Neuron (in vitro differentiated cells): ENCODE data around the gene PLA2G6.

Experiments used
- H2AFZ ChIP-seq: one replicate; pipeline ENCODE4 v1.6.1; 2013; ENCODE audit warnings: low read depth, mild to moderate bottlenecking, inconsistent platforms, low read length, moderate library complexity
- H3K27me3 ChIP-seq: one replicate; pipeline ENCODE4 v1.6.1; 2013; ENCODE audit warnings: low read length; ENCODE audit not compliant: insufficient read depth
- H3K36me3 ChIP-seq: one replicate; pipeline ENCODE4 v1.6.1; 2013; ENCODE audit warnings: low read length; ENCODE audit not compliant: insufficient read depth
- H3K4me1 ChIP-seq: one replicate; pipeline ENCODE4 v1.6.1; 2013; ENCODE audit warnings: low read length; ENCODE audit not compliant: insufficient read depth
- H3K4me3 ChIP-seq: 2 replicates; pipeline ENCODE4 v1.5.1; 2013; ENCODE audit warnings: mild to moderate bottlenecking, low read length, moderate library complexity
- H3K9me3 ChIP-seq: one replicate; pipeline ENCODE4 v1.6.1; 2013; ENCODE audit warnings: low read length

PLA2G6 gene

DNA sequence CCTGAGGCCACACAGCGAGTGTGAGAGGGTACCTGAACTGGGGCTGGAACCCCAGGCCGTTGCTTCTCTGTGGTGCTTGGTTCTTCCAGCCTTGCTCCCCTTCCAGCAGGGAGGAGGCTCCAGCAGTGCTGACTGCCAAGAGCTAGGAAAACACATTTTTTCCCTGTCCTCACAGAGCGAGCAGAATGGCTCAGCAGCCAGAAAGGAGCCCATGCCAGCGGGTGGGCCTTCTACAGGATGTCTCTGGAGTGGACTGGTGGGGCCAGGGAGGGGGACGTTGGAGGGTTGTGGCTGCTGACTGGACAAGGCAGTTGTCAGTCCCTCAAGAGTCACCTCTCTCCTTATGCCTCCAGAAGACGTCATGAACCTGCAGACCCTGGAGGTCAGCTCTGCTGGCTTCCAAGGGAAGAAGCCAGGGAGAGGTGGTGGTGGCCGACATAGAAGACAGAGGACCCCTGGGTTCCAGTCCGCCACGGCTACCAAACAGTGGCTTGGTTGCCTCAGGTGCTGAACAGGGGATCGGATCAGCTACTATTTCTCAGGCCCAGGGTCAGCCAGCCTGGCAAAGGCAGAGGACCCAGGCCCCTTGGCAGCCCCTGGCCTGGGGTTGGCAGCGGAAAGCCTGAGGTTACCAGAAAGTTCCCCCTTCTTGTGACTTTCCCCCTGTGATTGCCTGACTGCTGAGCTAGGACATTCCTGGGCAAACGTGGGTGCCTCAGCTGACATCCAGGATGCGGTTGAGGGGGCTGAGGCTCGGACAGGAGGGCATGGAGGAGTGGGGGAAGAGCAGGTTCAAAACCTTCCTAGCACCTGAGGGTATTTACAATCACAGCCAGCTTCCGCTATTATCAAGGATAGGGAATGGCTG is 23.9 kb upstream of the PLA2G6 start:
- H2AFZ ChIP-seq, result no peak overlapping the region
- H3K4me1 ChIP-seq, result peaks cover 11% of the 10 kb centered on the region
- no peaks in the 10 kb centered on the region for H3K36me3 ChIP-seq
- H3K27me3 ChIP-seq, result no peaks in the 10 kb centered on the region
- H3K4me3 ChIP-seq, result no peak overlapping the region
- no peaks in the 10 kb centered on the region for H3K9me3 ChIP-seq

DNA sequence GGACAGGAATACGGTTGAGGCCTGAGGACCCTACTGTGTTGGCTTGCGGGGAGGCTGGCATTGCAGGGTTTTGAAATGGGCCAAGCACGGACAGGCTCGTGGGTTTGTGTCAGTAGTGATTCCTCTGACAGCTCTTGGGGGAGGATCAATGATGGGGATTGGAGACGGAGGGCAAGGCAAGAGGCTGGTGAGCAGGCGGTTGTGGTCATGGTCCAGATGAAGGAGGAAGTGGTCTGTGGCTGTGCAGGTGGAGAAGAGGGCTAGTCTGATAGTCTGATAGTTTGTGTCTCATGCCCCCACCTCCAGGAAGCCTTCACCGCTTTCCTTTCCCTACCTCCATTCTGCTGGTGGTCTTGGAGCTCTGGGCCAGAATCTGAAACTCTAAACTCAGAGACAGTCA is 23.2 kb upstream of the PLA2G6 start:
- Histone ChIP-seq H3K4me3 (no peak overlapping the region), H2AFZ (no peak overlapping the region), H3K36me3 (no peaks in the 10 kb centered on the region), H3K4me1 (peaks cover 11% of the 10 kb centered on the region), H3K9me3 (no peaks in the 10 kb centered on the region), H3K27me3 (no peaks in the 10 kb centered on the region)

DNA sequence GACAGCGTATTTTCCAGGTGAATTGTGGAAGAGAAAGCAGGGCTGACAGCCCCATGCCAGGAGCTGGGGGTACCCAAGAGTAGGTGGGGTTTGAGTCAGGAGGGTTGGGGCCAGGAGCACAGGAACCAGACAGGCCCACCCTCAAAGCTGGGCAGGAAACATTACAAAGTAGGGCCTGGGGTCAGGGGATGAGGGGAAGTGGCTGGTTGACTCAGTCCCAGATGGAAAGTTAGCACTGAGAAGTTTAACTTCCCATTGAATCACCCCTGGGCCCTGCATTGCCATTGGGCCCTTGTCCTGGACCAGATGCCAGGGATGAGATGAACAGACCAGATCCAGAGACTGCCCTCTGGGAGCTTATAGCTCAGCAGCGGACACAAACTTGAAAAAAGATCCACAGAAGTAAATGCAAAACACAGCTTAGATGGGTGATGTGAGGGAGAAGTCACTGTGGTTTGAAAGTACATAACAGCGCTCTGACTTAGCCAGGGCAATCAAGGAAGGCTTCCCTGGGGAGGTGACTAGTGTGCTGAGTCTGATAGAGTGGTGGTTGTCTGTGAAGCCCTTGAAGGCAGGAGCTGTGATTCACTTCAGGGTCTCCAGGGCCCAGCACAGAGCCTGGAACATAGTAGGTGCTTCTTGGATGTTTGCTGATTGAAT is 22.4 kb upstream of the PLA2G6 start:
- no peaks in the 10 kb centered on the region for H3K36me3 ChIP-seq
- no peak overlapping the region for H2AFZ ChIP-seq
- peaks cover 11% of the 10 kb centered on the region for H3K4me1 ChIP-seq
- no peak overlapping the region for H3K4me3 ChIP-seq
- H3K27me3 ChIP-seq, result no peaks in the 10 kb centered on the region
- H3K9me3 ChIP-seq, result no peaks in the 10 kb centered on the region

GRCh38 chr22:38203090-38203810 is 21.6 kb upstream of the PLA2G6 start:
- Histone ChIP-seq H3K4me1 (peaks cover 11% of the 10 kb centered on the region), H3K4me3 (peak overlapping the region; percentile 71), H3K36me3 (no peaks in the 10 kb centered on the region), H2AFZ (peak overlapping the region; percentile 71), H3K27me3 (no peaks in the 10 kb centered on the region), H3K9me3 (no peaks in the 10 kb centered on the region)

DNA sequence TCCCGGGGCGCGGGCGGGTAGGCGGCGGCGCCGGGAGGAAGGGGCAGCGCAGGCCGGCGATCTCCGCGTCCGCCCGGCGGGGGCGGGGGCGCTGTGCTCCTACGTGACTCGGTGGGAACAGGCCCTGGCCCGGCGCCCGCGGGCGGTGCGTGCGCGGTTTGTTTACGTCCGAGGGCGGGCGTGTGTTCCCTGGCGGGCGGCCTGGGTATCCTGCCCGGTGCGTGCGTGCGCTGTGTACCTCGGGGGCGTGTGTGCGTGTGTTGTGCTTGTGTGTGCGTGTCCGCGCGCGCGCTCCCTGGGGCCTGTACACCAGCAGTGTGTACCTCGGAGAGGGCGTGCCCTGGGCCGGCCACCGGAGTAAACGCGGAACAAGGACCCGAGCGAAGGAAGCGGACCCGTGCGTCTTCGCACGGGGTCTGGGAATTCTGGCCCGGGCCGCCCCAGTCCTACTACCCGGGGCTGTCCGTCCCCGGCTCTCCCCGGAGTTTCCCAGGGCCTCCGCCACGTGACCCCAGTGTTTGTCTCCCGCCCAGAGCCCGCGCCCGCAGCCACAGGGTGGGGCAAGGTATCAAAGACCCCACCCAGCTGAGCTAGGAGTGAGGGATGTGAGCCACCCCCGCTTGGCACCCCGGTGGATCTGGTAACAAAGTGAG is 20.9 kb upstream of the PLA2G6 start:
- Histone ChIP-seq H3K36me3 (no peaks in the 10 kb centered on the region), H2AFZ (peak overlapping the region; percentile 71), H3K4me1 (peaks cover 11% of the 10 kb centered on the region), H3K9me3 (no peaks in the 10 kb centered on the region), H3K27me3 (no peaks in the 10 kb centered on the region), H3K4me3 (peak overlapping the region; percentile 71)

- no peaks in the 10 kb centered on the region for H3K36me3 ChIP-seq
- peak within 1 kb of the TSS; percentile 71 for H3K4me3 ChIP-seq
- H2AFZ ChIP-seq, result peak within 1 kb of the TSS; percentile 71
- H3K4me1 ChIP-seq, result peaks cover 11% of the 10 kb centered on the region
- no peaks in the 10 kb centered on the region for H3K9me3 ChIP-seq
- no peaks in the 10 kb centered on the region for H3K27me3 ChIP-seq
Observed at GRCh38 chr22:38201711-38202436, 20.2 kb upstream of the PLA2G6 start, which contains the start of gene MAFF. Gene MAFF (plus strand): TSS chr22:38201994. CDS start chr22:38213854, 11,860 bp downstream.

DNA sequence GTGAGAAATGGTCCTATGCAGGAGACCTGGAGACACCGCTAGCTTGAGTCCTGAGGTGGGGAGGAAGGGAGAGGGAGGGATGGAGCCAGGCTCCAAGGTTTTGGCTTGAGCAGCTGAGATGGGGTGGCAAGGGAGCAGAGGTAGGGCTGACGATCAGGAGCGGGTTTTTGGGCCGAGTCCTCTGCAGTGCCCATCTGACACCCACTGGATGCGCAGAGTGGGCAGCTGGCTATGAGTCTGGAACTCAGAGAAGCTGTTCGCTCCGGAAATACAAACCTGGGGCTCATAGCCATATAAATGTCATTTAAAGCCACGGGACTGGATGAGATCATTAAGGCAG is 19.7 kb upstream of the PLA2G6 start:
- Histone ChIP-seq H3K27me3 (no peaks in the 10 kb centered on the region), H3K4me1 (peaks cover 11% of the 10 kb centered on the region), H3K9me3 (no peaks in the 10 kb centered on the region), H3K36me3 (no peaks in the 10 kb centered on the region), H3K4me3 (peak overlapping the region; percentile 23), H2AFZ (peak overlapping the region; percentile 2)

- Histone ChIP-seq H3K9me3 (no peaks in the 10 kb centered on the region), H3K4me3 (no peak overlapping the region), H2AFZ (no peak overlapping the region), H3K27me3 (no peaks in the 10 kb centered on the region), H3K36me3 (no peaks in the 10 kb centered on the region), H3K4me1 (peaks cover 11% of the 10 kb centered on the region)
Observed at GRCh38 chr22:38199826-38200559, 18.4 kb upstream of the PLA2G6 start.

DNA sequence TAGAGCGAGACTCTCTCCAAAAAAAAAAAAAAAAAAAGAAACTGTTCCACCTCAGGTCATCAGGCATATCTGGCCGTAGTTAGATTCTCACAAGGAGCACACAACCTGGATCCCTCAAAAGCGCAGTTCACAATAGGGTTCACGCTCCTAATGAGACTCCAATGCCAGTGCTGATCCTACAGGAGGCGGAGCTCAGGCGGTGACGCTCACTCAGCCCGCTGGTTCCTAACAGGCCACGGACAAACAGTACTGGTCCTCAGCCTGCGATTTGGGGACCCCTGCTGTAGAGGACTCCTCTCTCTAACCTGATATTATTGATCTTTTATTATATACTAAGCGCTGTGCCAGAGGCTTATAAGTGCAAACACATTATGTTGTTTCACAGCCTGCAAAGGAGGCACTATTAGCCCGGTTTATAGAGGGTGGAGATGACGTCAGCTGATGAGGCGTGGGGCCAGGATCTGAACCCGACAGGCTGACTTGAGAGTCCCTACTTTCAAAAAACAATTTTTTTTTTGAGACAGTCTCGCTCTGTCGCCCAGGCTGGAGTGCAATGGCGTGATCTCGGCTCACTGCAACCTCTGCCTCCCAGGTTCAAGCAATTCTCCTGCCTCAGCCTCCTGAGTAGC is 15.3 kb upstream of the PLA2G6 start:
- Histone ChIP-seq H3K4me3 (no peak overlapping the region), H3K36me3 (no peaks in the 10 kb centered on the region), H3K9me3 (no peaks in the 10 kb centered on the region), H2AFZ (no peak overlapping the region), H3K4me1 (peaks cover 3% of the 10 kb centered on the region), H3K27me3 (no peaks in the 10 kb centered on the region)

DNA sequence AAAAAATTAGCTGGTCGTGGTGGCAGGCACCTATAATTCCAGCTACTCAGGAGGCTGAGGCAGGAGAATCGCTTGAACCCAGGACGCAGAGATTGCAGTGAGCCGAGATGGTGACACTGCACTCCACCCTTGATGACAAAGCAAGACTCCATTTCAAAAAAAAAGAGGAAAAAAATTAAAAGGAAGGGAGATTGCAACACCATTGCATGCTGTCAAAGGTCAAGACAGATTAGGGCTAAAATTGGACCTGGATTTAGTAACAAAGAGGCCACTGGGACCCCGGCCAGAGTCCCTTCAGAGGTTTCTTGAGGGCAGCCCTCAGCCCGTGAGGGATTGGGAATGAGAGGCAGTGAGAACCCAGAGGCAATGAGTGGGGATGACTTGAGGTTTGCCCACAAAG is 11.9 kb upstream of the PLA2G6 start:
- Histone ChIP-seq H2AFZ (no peak overlapping the region), H3K27me3 (no peaks in the 10 kb centered on the region), H3K9me3 (no peaks in the 10 kb centered on the region), H3K36me3 (no peaks in the 10 kb centered on the region), H3K4me1 (no peaks in the 10 kb centered on the region), H3K4me3 (no peak overlapping the region)

- Histone ChIP-seq H3K36me3 (no peaks in the 10 kb centered on the region), H2AFZ (no peak overlapping the region), H3K9me3 (no peaks in the 10 kb centered on the region), H3K4me1 (no peaks in the 10 kb centered on the region), H3K27me3 (no peaks in the 10 kb centered on the region), H3K4me3 (no peak overlapping the region)
Observed at GRCh38 chr22:38192475-38192863, 10.8 kb upstream of the PLA2G6 start.
